NOMO-1 treated with DMSO at 0.1 percent for 48 hours (cell line): Measurements from ENCODE around the gene TCEA2.
"Not testable (repeated sequence)": the region's sequence is repeated elsewhere in the genome, so short reads cannot be mapped to it uniquely, and the experiment has no call there.

Source experiments
- DNase-seq: peaks from one replicate; lab custom pipeline; 2025; ENCODE audit not compliant: unreplicated experiment; lab: John Stamatoyannopoulos, UW

The TCEA2 gene

GRCh38 chr20:64107736-64108457 is 44.9 kb downstream of the TCEA2 start:
- peak; percentile 83 for DNase-seq

GRCh38 chr20:64108731-64109681 is 46.0 kb downstream of the TCEA2 start:
- DNase-seq = no peak

- DNase-seq = no peak
These were observed 46.9 kb downstream of the TCEA2 start for GRCh38 chr20:64109831-64110391.

GRCh38 chr20:64110411-64111068 is 47.5 kb downstream of the TCEA2 start:
- no peak for DNase-seq

- no peak for DNase-seq
These were observed 49.0 kb downstream of the TCEA2 start for GRCh38 chr20:64111841-64112641.

GRCh38 chr20:64112691-64113443 is 49.9 kb downstream of the TCEA2 start:
- no peak for DNase-seq

GRCh38 chr20:64113444-64113775 is 50.4 kb downstream of the TCEA2 start:
- no peak for DNase-seq

GRCh38 chr20:64113796-64114355 is 50.9 kb downstream of the TCEA2 start:
- no peak for DNase-seq

GRCh38 chr20:64114356-64114971 is 51.5 kb downstream of the TCEA2 start:
- no peak for DNase-seq

GRCh38 chr20:64115171-64115911 is 52.3 kb downstream of the TCEA2 start:
- DNase-seq = no peak

- DNase-seq = no peak
These were observed 53.0 kb downstream of the TCEA2 start for GRCh38 chr20:64116016-64116415.

- DNase-seq = no peak
These were observed 53.8 kb downstream of the TCEA2 start for GRCh38 chr20:64116541-64117431.

- not testable (repeated sequence) for DNase-seq
These were observed 54.4 kb downstream of the TCEA2 start for GRCh38 chr20:64117432-64117777.

- DNase-seq = no peak
These were observed 56.3 kb downstream of the TCEA2 start for GRCh38 chr20:64119301-64119680.

- DNase-seq = no peak
These were observed 56.8 kb downstream of the TCEA2 start for GRCh38 chr20:64119681-64120341.

- no peak for DNase-seq
These were observed 58.6 kb downstream of the TCEA2 start for GRCh38 chr20:64121586-64121985.
